NOMO-1 treated with dmso at 0.1 percent for 144 hours (cell line): ENCODE data around the gene GATA2.

Experiments used
- DNase-seq: peaks from one replicate; lab custom pipeline; 2025; ENCODE audit not compliant: unreplicated experiment; lab: John Stamatoyannopoulos, UW

The GATA2 gene

GRCh38 chr3:128492671-128493569 lies at the start of gene GATA2:
Gene GATA2, minus strand, starts transcription at chr3:128493201. Its CDS starts 6,170 bp downstream, at chr3:128487031.
- no peak for DNase-seq

GRCh38 chr3:128541246-128541645 lies 48.2 kb upstream of the GATA2 start:
- no peak for DNase-seq

DNA sequence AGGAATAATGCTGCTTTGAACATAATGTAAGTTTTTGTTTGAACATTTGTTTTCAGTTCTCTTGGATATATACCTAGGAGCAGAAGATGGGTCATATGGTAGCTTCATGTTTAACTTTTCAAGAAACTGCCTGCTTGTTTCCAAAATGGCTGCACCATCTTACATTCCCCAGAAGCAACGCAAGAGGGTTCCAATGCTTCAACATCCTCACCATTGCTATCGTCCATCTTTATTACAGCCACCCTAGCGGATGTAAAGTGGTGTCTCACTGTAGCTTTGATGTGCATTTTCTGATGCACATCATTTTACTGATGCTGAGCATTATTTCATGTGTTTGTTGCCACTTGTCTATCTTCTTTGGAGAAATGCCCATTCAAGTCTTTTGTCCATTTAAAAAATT lies 46.4 kb upstream of the GATA2 start:
- no peak for DNase-seq

DNA sequence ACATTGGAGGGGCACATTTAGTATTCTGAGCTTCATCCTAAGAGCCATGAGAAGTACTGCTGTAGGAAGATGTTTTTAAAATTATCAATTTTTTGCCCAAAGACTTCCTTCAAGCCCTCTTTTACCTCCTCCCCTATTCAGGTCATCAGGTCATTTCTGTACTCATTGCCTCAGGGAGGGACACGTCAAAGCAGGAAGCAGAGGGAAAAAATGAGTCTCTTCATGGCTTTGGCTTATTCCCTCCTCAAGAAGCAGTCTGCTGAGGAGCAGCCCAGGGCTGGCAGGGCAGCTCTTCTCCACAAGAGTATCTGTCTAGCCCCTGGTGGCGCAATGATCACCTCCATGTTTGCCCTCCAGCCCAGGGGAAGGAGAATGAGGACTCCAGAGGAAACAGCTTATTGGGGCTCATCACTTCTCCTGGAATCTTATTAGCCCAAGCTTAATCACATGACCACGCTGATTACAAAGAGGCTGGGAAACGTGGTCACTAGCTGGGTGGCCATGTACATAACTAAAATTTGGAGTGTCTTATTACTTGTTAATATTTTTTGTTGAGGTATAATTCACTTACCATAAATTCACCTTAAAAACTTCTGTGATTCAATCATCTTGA lies 44.2 kb upstream of the GATA2 start:
- DNase-seq = no peak

DNA sequence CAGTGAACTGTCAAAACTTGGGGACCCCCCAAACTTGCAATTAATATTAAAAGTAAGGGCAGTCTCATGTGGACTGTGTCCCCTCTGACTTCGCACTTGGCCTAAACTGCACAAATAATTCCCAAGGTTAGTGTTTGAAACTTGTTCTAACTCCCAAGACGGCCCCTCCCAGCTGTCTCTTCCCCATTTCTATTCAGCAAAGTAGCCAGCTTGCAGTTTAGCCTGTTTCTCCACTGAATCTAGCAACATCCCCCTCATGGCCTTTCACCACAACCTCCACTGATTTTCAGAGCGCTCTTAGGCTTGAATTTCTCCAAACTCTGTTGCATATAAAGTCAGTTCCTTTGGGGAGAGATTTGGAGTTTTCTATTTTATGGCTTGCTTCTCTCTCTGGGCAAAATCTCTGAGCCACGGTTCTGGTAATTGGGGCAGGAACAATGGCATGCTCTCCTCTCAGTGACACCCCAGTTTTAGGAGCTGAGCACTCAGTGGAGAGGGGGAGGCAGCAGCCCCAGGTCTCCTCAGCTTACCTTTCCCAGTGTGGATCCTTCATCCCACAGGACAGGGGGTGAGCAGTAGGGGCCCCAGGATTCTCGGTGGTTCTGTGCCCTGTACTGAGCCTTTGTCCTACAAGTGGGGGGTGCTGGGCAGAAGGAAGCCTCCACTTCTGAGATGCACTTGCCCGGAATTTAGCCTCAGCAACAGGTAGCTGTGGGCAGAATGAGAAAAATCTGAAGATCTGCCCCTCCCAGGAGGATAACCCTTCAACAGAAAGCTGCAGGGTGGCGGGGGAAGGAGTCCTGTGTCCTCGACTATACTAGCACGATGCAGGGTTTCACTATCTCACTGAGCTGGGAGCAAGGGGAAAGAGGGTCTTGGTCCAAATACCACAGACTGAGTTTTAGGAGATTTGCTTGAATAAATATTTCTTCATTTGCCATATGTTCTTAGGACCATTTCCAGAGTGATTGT lies 39.3 kb upstream of the GATA2 start:
- peak; percentile 65 for DNase-seq

GRCh38 chr3:128524374-128525299 lies 31.6 kb upstream of the GATA2 start:
- no peak for DNase-seq

- DNase-seq = peak; percentile 93
Observed at GRCh38 chr3:128523591-128523990, 30.6 kb upstream of the GATA2 start.

GRCh38 chr3:128521715-128522114 lies 28.7 kb upstream of the GATA2 start:
- no peak for DNase-seq

GRCh38 chr3:128518587-128519490 lies 25.8 kb upstream of the GATA2 start:
- no peak for DNase-seq

- DNase-seq = no peak
Observed at GRCh38 chr3:128517648-128518047, 24.6 kb upstream of the GATA2 start.

DNA sequence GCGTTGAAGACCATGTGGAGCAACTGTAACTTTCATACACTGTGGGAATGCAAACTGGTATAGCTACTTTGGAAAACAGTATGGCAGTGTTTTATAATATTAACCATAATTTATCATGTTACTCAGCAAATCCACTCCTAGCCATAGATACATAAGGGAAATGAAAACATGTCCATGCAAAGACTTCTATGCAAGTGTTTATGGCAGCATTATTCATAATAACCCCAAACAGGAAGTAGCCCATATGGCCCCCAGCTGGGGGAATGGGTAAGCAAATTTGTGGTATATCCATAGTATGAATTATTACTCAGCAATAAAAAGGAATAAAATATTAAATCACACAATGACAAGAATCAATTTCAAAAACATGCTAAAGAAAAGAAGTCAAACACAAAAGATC lies 23.0 kb upstream of the GATA2 start:
- peak; percentile 8 for DNase-seq

DNA sequence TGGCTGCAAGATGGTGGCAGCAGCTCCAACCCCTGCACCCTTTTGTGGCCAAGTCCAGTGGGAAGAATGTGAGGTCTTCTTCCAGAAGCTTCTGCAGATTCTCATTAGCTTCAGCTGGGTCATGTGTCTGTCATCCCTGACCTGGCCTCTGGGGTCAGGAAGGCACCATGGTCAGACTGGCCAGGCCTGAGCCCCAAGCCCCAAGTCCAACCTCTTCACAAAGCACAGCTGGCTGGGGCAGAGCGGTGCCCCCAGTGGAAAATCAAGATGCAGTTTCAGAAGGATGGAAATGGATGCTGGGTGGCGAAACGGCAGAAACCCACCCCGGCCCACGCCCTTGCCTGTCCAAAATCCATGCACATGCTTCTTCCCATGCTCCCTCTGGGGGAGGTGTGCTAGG lies 15.9 kb upstream of the GATA2 start:
- DNase-seq = no peak

DNA sequence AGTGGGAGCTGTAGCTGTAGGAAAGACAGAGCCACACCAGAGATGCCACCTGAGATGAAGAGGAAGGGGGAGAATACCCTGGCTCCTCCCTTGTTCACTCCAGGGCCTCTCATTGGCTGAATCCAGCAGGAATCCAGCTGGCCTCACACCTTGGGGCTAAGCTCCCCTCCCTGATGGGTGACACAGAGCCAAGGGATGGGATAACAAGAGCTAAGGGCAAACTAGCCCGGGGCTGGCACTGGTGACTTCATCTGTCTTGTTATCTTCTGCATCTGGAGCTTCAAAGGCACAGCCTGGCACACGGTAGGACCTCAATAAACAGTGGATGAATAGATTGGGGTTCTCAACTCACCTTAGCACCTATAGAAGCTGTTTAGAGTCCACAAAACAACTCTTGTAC lies 13.8 kb upstream of the GATA2 start:
- no peak for DNase-seq

DNA sequence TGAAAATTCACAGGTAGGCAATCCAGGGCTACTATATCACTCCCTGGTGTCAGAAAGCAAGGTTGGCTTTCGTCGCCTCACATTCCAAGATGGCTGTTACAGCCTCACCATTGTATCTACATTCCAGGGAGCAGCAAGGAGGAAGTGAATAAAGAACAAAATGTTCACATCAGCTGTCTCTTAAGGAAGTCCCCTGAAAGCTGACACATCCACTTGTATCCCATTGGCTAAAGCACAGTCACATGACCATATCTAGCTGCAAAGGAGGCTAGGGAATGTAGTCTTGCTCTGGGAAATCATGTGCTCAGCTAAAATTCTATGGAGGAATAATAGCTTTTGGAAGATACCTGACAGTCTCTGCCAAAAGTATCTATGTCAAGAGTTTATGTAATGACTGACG lies 12.8 kb upstream of the GATA2 start:
- DNase-seq = no peak

DNA sequence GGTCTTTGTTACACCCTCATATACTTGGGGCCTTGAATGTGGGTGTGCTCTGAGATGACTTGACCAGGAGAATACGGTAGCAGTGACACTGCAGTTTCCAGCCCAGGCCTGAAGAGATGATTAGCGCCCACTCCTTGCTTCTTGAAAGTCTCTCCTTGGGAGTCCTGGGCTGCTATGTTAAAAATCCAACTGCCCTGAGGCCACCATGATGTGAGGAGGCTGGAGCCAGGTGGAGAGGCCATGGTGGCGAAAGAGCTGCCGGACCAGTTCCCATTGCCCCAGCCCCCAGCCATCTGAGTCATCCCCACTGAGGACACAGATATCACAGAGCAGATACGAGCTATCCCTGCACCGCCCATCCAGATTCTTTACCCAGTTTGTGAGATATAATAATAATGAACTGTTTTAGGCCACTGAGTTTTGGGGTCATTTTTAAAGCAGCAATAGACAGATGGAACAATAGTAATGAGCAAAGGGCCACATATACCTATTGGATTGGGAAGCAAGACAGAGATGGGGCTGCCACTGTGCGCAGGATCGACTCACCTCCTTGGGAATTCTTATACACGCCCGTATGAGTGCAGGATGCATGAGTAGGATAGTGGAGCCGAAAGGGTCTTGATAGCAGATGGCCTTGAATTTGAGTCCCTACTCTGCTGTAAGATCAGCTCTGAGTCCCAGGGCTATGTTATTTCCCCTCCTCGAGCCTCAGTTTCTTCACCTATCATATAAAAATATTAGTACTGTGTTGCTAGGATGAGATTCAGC lies 12.1 kb upstream of the GATA2 start:
- DNase-seq = no peak

GRCh38 chr3:128504533-128504915 lies 11.5 kb upstream of the GATA2 start:
- DNase-seq = no peak

DNA sequence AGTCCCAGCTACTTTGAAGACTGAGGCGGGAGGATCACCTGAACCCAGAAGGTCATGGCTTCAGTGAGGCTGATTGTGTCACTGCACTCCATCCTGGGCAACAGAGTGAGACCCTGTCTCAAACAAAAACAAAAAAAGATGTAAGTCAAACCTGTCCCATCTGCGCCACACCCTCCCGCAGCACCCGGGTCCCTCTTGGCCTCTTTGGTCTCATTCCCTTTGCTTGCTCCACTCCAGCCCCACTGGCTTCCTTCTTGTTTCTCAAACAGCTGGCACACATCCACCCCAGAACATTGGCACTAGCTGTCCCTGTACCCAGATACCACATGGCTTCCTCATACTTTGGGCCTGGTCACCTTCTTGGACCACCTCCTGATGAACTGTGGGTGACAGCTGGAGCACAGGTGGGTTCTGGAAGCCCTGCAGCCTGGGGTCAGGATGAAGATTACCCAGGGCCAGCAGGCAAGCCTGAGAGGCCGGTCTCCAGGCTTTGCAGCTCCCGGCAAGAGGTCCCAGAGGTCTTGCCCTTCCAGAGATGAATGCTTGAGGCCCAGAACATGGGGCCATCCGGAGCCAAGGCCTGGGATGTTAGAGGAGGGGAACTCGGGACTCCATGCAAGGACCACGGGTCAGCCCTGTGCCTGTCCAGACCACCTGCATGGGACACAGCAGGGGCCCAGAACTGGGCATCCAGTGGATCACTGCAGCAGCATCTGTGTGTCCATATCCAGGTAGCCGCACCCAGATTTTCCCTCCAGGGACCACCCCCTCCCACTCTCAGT lies 10.9 kb upstream of the GATA2 start:
- no peak for DNase-seq

DNA sequence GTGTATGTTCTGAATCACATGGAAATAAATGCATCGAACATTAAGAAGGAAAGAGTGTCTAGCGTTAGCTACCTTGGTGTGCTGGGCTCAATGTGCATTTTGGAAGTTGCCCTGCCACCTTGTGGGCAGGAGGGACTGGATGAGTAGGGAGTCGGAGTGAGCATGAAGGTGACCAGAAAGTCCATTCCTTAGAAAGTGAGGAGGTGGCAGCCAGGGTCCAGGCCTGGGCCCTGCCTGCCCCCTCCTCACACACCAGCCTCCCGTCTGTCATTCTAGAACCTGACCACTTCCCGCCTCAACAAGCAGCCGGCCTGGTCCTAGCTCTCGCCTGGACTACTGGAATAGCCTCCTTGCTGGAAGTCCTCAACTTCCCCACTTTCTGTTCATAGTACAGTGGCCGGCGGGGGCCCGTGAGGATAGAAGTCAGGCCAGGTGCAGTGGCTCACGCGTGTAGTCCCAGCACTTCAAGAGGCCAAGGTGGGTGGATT lies 10.2 kb upstream of the GATA2 start:
- no peak for DNase-seq
